Measurements from ENCODE around the gene GOLGA3. TPM values are rescaled to one million over a fixed set of nuclear protein-coding genes. Genes with fewer than 3 reads are reported as not detected.

Gene GOLGA3
- total RNA-seq, 1 donor from 2014 or later: 86.7 TPM

GRCh38 chr12:132818562-132818961 lies 10.1 kb downstream of the GOLGA3 start:
- Histone ChIP-seq H3K36me3 (ENCODE audit: insufficient read depth, low read length) (peaks cover 44% of the 10 kb centered on the region), H3K27ac (ENCODE audit: low read depth, low read length) (no peak overlapping the region), H2AFZ (ENCODE audit: low read depth, low read length) (no peak overlapping the region), H4K20me1 (ENCODE audit: insufficient read depth, low read length) (peaks cover 82% of the 10 kb centered on the region), H3K4me1 (ENCODE audit: insufficient read depth, low read length) (no peaks in the 10 kb centered on the region), H3K4me3 (ENCODE audit: insufficient read depth, low read depth, low read length) (no peak overlapping the region), H3K9me3 (ENCODE audit: insufficient read depth, low read depth, low read length) (no peaks in the 10 kb centered on the region), H3K79me2 (ENCODE audit: insufficient read depth, low read length) (peaks cover 65% of the 10 kb centered on the region), H3K9ac (ENCODE audit: low read length) (no peak overlapping the region), H3K4me2 (ENCODE audit: low read length) (no peak overlapping the region), H3K27me3 (ENCODE audit: insufficient read depth, low read length) (no peaks in the 10 kb centered on the region)
- Mint-ChIP-seq H3K27ac (ENCODE audit: unreplicated experiment) (no peak overlapping the region), H3K36me3 (ENCODE audit: low read depth, unreplicated experiment) (peaks cover 14% of the 10 kb centered on the region), H3K4me3 (ENCODE audit: unreplicated experiment) (no peak overlapping the region), H3K27me3 (ENCODE audit: low read depth, unreplicated experiment) (no peaks in the 10 kb centered on the region), H3K4me1 (ENCODE audit: low read depth, unreplicated experiment) (peaks cover 3% of the 10 kb centered on the region), H3K9me3 (ENCODE audit: unreplicated experiment) (no peaks in the 10 kb centered on the region)
- no peak for DNase-seq (ENCODE audit: low read depth)
- TF ChIP-seq CTCF (IDR thresholded peaks at IDR 0.05; ENCODE audit: insufficient read depth, low read depth, low read length): no peak
- TF ChIP-seq EZH2 (IDR thresholded peaks at IDR 0.05; ENCODE audit: insufficient read depth, low read length): no peak
- no peak for FAIRE-seq

DNA sequence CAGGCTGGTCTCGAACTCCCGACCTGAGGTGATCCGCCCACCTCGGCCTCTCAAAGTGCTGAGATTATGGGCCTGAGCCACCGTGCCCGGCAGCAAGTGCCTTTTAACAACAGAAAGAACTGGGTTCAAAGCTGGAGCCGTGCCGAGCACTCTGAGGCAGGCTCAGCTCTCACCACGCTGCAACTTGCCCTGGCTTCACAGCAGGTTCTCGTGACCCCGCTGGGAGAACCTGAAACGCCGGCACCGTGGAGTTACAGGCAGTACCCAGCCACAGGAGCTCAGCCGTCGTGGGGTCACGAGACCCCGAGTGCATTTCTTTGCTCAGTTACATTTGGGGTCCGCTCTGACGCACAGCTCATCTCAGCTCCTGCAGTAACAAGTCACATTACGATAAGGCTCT lies 14.4 kb downstream of the GOLGA3 start:
- Histone ChIP-seq H3K27ac (ENCODE audit: low read depth, low read length) (no peak overlapping the region), H3K36me3 (ENCODE audit: insufficient read depth, low read length) (peaks cover 41% of the 10 kb centered on the region), H3K4me2 (ENCODE audit: low read length) (no peak overlapping the region), H3K4me1 (ENCODE audit: insufficient read depth, low read length) (peaks cover 11% of the 10 kb centered on the region), H4K20me1 (ENCODE audit: insufficient read depth, low read length) (peaks cover 82% of the 10 kb centered on the region), H3K4me3 (ENCODE audit: insufficient read depth, low read depth, low read length) (no peak overlapping the region), H3K27me3 (ENCODE audit: insufficient read depth, low read length) (no peaks in the 10 kb centered on the region), H3K79me2 (ENCODE audit: insufficient read depth, low read length) (peaks cover 36% of the 10 kb centered on the region), H2AFZ (ENCODE audit: low read depth, low read length) (no peak overlapping the region), H3K9ac (ENCODE audit: low read length) (no peak overlapping the region), H3K9me3 (ENCODE audit: insufficient read depth, low read depth, low read length) (no peaks in the 10 kb centered on the region)
- no peak overlapping the region for H3K4me3 Mint-ChIP-seq (ENCODE audit: unreplicated experiment)
- H3K4me1 Mint-ChIP-seq (ENCODE audit: low read depth, unreplicated experiment): peaks cover 12% of the 10 kb centered on the region
- H3K9me3 Mint-ChIP-seq (ENCODE audit: unreplicated experiment): no peaks in the 10 kb centered on the region
- peak overlapping the region; percentile 53 for H3K27ac Mint-ChIP-seq (ENCODE audit: unreplicated experiment)
- FAIRE-seq: no peak
- no peak for DNase-seq (ENCODE audit: low read depth)
- no peaks in the 10 kb centered on the region for H3K27me3 Mint-ChIP-seq (ENCODE audit: low read depth, unreplicated experiment)
- no peak for TF ChIP-seq EZH2 (IDR thresholded peaks at IDR 0.05; ENCODE audit: insufficient read depth, low read length)
- TF ChIP-seq CTCF (IDR thresholded peaks at IDR 0.05; ENCODE audit: insufficient read depth, low read depth, low read length): no peak
- H3K36me3 Mint-ChIP-seq (ENCODE audit: low read depth, unreplicated experiment): peaks cover 12% of the 10 kb centered on the region

- peaks cover 82% of the 10 kb centered on the region for H4K20me1 ChIP-seq (ENCODE audit: insufficient read depth, low read length)
- no peak overlapping the region for H3K4me2 ChIP-seq (ENCODE audit: low read length)
- DNase-seq (ENCODE audit: low read depth) (no peak), FAIRE-seq (no peak)
- peaks cover 11% of the 10 kb centered on the region for H3K4me1 ChIP-seq (ENCODE audit: insufficient read depth, low read length)
- Mint-ChIP-seq H3K27me3 (ENCODE audit: low read depth, unreplicated experiment) (no peaks in the 10 kb centered on the region), H3K36me3 (ENCODE audit: low read depth, unreplicated experiment) (peaks cover 17% of the 10 kb centered on the region), H3K4me1 (ENCODE audit: low read depth, unreplicated experiment) (peaks cover 12% of the 10 kb centered on the region), H3K9me3 (ENCODE audit: unreplicated experiment) (no peaks in the 10 kb centered on the region), H3K4me3 (ENCODE audit: unreplicated experiment) (peak overlapping the region; percentile 66), H3K27ac (ENCODE audit: unreplicated experiment) (no peak overlapping the region)
- H3K79me2 ChIP-seq (ENCODE audit: insufficient read depth, low read length): peaks cover 33% of the 10 kb centered on the region
- H3K27me3 ChIP-seq (ENCODE audit: insufficient read depth, low read length): no peaks in the 10 kb centered on the region
- no peak overlapping the region for H2AFZ ChIP-seq (ENCODE audit: low read depth, low read length)
- no peaks in the 10 kb centered on the region for H3K9me3 ChIP-seq (ENCODE audit: insufficient read depth, low read depth, low read length)
- H3K9ac ChIP-seq (ENCODE audit: low read length): no peak overlapping the region
- no peak overlapping the region for H3K4me3 ChIP-seq (ENCODE audit: insufficient read depth, low read depth, low read length)
- H3K27ac ChIP-seq (ENCODE audit: low read depth, low read length): no peak overlapping the region
- TF ChIP-seq CTCF (IDR thresholded peaks at IDR 0.05; ENCODE audit: insufficient read depth, low read depth, low read length) (no peak), EZH2 (IDR thresholded peaks at IDR 0.05; ENCODE audit: insufficient read depth, low read length) (no peak)
- peaks cover 39% of the 10 kb centered on the region for H3K36me3 ChIP-seq (ENCODE audit: insufficient read depth, low read length)
These were observed 15.2 kb downstream of the GOLGA3 start for GRCh38 chr12:132813443-132813842.
